Peyer's patch (tissue), 4 donors: Measurements from ENCODE around the gene KHDC4.

Source experiments
- CTCF ChIP-seq, 6 experiments: fragments of 450-650 bp in 4 of 6; fragments of 200-600 bp in 2 of 6; sonication (generic) in 1 of 6; IDR thresholded peaks; one replicate each; pipeline ENCODE4 v1.5.1; 2017 to 2019; ENCODE audit warnings: antibody characterized with exemption in 6 of 6, mild to moderate bottlenecking in 3 of 6, moderate library complexity in 1 of 6
- POLR2A ChIP-seq, 2 donors: fragments of 450-650 bp; IDR thresholded peaks; one replicate each; pipeline ENCODE4 v1.5.1; 2017; ENCODE audit warnings: antibody characterized with exemption in 2 of 2, mild to moderate bottlenecking in 2 of 2, moderate library complexity in 2 of 2

- TF ChIP-seq CTCF (IDR thresholded peaks at IDR 0.05) = no peak
- no peak for TF ChIP-seq POLR2A (IDR thresholded peaks at IDR 0.05)
Measured at GRCh38 chr1:155904261-155904660, 30.0 kb downstream of the KHDC4 start.
